ENCODE measurements around the gene SH3RF2.

The SH3RF2 gene

GRCh38 chr5:145971701-145972100 lies 35.3 kb downstream of the SH3RF2 start:
- Mint-ChIP-seq H3K36me3 (no peaks in the 10 kb centered on the region), H3K27me3 (peaks cover 3% of the 10 kb centered on the region), H3K4me3 (no peak overlapping the region), H3K4me1 (ENCODE audit: low read depth) (no peaks in the 10 kb centered on the region), H3K9me3 (ENCODE audit: low read depth) (no peaks in the 10 kb centered on the region), H3K27ac (no peak overlapping the region)

- no peaks in the 10 kb centered on the region for H3K4me1 Mint-ChIP-seq (ENCODE audit: low read depth)
- H3K27me3 Mint-ChIP-seq: peaks cover 2% of the 10 kb centered on the region
- H3K27ac Mint-ChIP-seq: no peak overlapping the region
- H3K9me3 Mint-ChIP-seq (ENCODE audit: low read depth): no peaks in the 10 kb centered on the region
- no peaks in the 10 kb centered on the region for H3K36me3 Mint-ChIP-seq
- H3K4me3 Mint-ChIP-seq: no peak overlapping the region
Measured at GRCh38 chr5:145975001-145975360, 38.6 kb downstream of the SH3RF2 start.

DNA sequence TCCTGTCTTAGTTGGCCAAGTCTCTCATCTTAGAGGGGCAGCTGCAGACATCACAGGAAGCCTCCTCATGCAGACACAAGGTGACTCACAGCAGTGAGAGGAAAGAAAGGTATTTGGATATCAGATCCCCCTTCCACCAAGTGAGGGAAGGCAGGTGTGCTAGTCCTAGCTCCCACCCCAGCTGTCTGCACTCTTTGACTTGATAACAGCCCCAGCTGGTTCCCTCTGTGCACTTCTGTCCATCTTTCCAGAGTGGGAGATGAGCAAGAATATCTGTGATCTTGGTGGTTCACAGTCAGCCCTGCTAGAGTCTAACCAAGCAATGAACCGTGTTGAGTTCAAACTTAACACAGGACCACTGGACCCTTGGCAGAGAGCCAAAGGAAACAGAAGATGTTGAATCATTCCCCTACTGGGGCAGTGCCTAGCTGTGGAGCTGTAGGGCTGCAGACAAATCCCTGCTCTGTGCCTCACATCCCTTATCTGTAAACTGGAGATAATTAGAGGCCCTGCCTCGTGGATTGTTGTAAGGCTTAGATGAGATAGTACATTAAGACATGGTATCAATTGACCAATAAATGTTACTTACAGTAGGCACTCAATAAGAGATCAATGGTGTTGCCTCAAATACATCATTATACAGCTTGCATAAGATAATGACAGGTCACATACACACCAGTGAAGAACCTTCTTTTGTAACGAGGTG lies 39.1 kb downstream of the SH3RF2 start:
- H3K36me3 Mint-ChIP-seq: no peaks in the 10 kb centered on the region
- H3K27ac Mint-ChIP-seq: no peak overlapping the region
- no peaks in the 10 kb centered on the region for H3K9me3 Mint-ChIP-seq (ENCODE audit: low read depth)
- H3K4me1 Mint-ChIP-seq (ENCODE audit: low read depth): no peaks in the 10 kb centered on the region
- H3K4me3 Mint-ChIP-seq: no peak overlapping the region
- peaks cover 2% of the 10 kb centered on the region for H3K27me3 Mint-ChIP-seq

DNA sequence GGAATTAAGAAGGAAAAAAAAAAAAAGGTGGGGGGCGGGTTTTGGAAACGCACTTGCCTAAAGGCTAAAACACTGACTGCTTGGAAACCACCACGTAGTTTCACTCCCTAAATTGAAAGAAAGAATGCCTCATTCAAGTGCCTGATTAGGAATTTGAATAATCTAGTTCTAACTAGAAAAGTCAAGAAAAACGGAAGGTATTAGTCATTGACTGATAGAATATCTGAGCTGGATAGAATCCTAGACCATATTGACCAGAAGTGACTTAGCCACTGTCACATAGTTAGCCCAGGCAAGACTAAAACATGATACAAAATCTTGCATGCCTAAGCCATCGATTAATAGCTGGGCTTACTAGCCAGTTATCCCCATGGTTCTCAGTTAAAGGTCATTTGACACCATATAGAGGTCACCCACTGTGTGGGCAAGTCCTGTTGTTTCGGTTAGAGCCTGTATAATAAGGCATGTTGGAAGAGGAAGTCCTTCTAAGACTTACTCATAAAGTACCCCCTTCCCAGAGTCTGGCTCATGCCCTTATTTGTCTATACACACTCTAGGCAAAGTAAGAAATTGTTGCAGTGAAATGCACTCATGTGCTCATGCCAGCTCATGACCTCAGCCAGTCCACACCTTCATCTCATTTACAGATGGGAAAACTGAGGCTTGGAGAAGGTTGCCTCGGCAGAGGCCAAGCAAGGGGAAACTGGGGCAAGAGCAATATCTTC lies 40.2 kb downstream of the SH3RF2 start:
- no peak overlapping the region for H3K4me3 Mint-ChIP-seq
- no peak overlapping the region for H3K27ac Mint-ChIP-seq
- no peaks in the 10 kb centered on the region for H3K9me3 Mint-ChIP-seq (ENCODE audit: low read depth)
- H3K36me3 Mint-ChIP-seq: no peaks in the 10 kb centered on the region
- peaks cover 2% of the 10 kb centered on the region for H3K27me3 Mint-ChIP-seq
- no peaks in the 10 kb centered on the region for H3K4me1 Mint-ChIP-seq (ENCODE audit: low read depth)

DNA sequence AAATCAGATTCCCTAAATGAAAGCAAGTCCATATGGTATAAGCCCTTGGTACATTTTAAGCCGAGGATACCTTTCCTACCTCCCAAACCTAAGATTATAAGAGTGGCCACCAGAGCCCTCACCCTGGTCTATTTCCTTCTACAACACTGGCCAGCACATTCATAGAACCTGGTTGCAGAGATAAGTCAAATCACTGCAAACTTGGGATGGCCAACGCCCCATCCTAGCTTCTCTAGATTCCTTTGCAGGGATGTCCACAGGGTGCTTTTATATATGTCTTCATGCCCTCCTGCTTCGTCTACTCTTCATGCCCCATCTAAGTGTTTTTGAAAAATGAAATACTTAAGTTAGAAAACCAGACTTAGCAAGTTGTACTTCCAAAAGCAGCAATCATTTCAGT lies 41.8 kb downstream of the SH3RF2 start:
- H3K4me1 Mint-ChIP-seq (ENCODE audit: low read depth): no peaks in the 10 kb centered on the region
- no peaks in the 10 kb centered on the region for H3K9me3 Mint-ChIP-seq (ENCODE audit: low read depth)
- H3K27me3 Mint-ChIP-seq: peaks cover 2% of the 10 kb centered on the region
- H3K27ac Mint-ChIP-seq: no peak overlapping the region
- no peak overlapping the region for H3K4me3 Mint-ChIP-seq
- no peaks in the 10 kb centered on the region for H3K36me3 Mint-ChIP-seq

- Mint-ChIP-seq H3K4me3 (no peak overlapping the region), H3K36me3 (no peaks in the 10 kb centered on the region), H3K27me3 (no peaks in the 10 kb centered on the region), H3K27ac (no peak overlapping the region), H3K4me1 (ENCODE audit: low read depth) (no peaks in the 10 kb centered on the region), H3K9me3 (ENCODE audit: low read depth) (no peaks in the 10 kb centered on the region)
Measured at GRCh38 chr5:145978708-145979107, 42.3 kb downstream of the SH3RF2 start.

DNA sequence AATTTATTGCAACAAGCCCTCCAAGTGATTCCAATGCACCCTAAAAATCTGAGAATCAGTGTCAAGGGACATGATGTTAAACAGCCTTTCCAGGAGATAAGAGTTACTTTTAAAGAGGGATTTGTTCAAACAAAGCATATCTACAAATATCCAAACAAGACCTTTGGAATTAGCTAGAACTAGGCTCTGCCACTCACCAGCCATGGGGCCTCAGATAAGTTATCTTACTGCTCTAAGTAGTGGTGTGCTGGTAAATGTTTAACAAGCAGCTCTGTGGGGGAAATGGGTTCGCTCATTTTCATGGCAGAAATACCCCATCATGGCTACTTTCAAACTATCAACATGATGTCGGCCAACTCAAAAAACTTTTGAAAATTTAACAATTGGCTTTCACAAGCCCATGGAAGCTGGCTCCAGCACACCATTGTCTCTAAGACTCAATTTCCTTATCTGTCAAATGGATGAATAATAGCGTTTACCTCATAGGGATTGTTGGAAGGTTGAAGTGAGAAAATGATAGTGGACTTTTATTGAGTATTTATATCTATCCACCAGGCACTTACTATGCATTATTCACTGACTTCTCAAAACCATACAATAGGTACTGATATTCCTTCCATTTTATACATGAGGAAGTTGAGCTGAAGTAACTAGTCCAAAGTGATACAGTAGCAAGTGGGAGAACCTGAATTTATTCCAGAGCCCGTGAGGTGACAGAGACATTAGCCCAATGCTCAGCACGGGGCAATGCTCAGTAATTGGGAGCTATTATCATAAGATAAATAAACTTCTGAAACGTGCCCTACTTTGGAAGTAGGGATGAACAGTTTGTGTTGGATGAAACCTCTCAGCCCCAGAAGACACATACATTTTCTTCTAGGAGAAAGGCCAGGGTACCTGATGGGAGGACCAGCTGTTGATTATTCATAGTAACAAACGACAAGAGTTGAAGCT lies 43.2 kb downstream of the SH3RF2 start:
- Mint-ChIP-seq H3K27me3 (no peaks in the 10 kb centered on the region), H3K9me3 (ENCODE audit: low read depth) (no peaks in the 10 kb centered on the region), H3K4me1 (ENCODE audit: low read depth) (no peaks in the 10 kb centered on the region), H3K27ac (no peak overlapping the region), H3K4me3 (no peak overlapping the region), H3K36me3 (no peaks in the 10 kb centered on the region)

GRCh38 chr5:145980259-145980658 lies 43.9 kb downstream of the SH3RF2 start:
- Mint-ChIP-seq H3K4me3 (no peak overlapping the region), H3K9me3 (ENCODE audit: low read depth) (no peaks in the 10 kb centered on the region), H3K36me3 (no peaks in the 10 kb centered on the region), H3K4me1 (ENCODE audit: low read depth) (no peaks in the 10 kb centered on the region), H3K27ac (no peak overlapping the region), H3K27me3 (no peaks in the 10 kb centered on the region)

- Mint-ChIP-seq H3K27me3 (no peaks in the 10 kb centered on the region), H3K4me1 (ENCODE audit: low read depth) (no peaks in the 10 kb centered on the region), H3K36me3 (no peaks in the 10 kb centered on the region), H3K27ac (no peak overlapping the region), H3K9me3 (ENCODE audit: low read depth) (no peaks in the 10 kb centered on the region), H3K4me3 (no peak overlapping the region)
Measured at GRCh38 chr5:145980718-145981117, 44.3 kb downstream of the SH3RF2 start.

- H3K27me3 Mint-ChIP-seq: no peaks in the 10 kb centered on the region
- H3K9me3 Mint-ChIP-seq (ENCODE audit: low read depth): no peaks in the 10 kb centered on the region
- H3K4me1 Mint-ChIP-seq (ENCODE audit: low read depth): no peaks in the 10 kb centered on the region
- no peak overlapping the region for H3K27ac Mint-ChIP-seq
- no peaks in the 10 kb centered on the region for H3K36me3 Mint-ChIP-seq
- H3K4me3 Mint-ChIP-seq: no peak overlapping the region
Measured at GRCh38 chr5:145981589-145982571, 45.5 kb downstream of the SH3RF2 start.

DNA sequence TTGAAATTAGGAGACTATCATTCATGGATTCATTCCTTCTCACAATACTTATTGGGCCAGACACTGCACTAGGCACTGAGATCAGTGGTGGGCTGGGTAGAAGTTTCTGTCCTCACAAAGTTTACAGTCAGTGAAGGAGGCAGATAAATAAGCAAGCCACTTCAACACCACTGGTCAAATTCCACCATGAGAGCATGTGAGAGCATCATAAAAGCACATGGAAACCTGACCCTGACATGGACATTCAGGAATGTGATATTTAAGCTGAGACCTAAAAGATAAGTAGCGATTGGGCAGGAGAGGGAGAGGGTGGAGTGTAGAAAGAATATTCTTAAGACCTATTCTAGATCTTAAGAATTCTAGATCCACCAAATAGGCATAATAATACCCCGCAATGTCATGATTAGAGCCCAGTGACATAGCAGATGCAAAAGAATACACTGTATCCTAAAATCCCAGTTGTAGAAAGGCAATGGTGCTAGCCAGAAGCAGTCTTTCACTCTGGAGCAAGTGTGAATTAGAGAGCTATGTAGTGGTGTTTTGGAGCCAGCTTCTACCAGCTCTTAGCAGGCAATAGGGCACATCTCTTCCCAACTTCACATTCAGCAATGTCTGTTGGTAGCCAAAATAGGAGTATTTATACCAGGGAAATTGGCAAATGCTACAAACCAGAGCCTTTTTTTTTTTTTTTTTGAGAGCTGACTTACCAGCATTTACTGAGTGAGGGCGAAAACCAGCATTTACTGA lies 46.4 kb downstream of the SH3RF2 start:
- H3K4me3 Mint-ChIP-seq: no peak overlapping the region
- no peaks in the 10 kb centered on the region for H3K27me3 Mint-ChIP-seq
- no peaks in the 10 kb centered on the region for H3K36me3 Mint-ChIP-seq
- no peaks in the 10 kb centered on the region for H3K9me3 Mint-ChIP-seq (ENCODE audit: low read depth)
- no peaks in the 10 kb centered on the region for H3K4me1 Mint-ChIP-seq (ENCODE audit: low read depth)
- no peak overlapping the region for H3K27ac Mint-ChIP-seq

- Mint-ChIP-seq H3K27ac (no peak overlapping the region), H3K4me1 (ENCODE audit: low read depth) (no peaks in the 10 kb centered on the region), H3K4me3 (no peak overlapping the region)
Measured at GRCh38 chr5:145983446-145983845, 47.1 kb downstream of the SH3RF2 start.

GRCh38 chr5:145984072-145984471 lies 47.7 kb downstream of the SH3RF2 start:
- H3K27ac Mint-ChIP-seq: no peak overlapping the region
- no peaks in the 10 kb centered on the region for H3K27me3 Mint-ChIP-seq
- no peaks in the 10 kb centered on the region for H3K36me3 Mint-ChIP-seq
- H3K4me3 Mint-ChIP-seq: no peak overlapping the region
- H3K9me3 Mint-ChIP-seq (ENCODE audit: low read depth): no peaks in the 10 kb centered on the region
- no peaks in the 10 kb centered on the region for H3K4me1 Mint-ChIP-seq (ENCODE audit: low read depth)

More at GRCh38 chr5:145983446-145983845, 47.1 kb downstream of the SH3RF2 start:
- Mint-ChIP-seq H3K9me3 (ENCODE audit: low read depth) (no peaks in the 10 kb centered on the region), H3K27me3 (no peaks in the 10 kb centered on the region), H3K36me3 (no peaks in the 10 kb centered on the region)

DNA sequence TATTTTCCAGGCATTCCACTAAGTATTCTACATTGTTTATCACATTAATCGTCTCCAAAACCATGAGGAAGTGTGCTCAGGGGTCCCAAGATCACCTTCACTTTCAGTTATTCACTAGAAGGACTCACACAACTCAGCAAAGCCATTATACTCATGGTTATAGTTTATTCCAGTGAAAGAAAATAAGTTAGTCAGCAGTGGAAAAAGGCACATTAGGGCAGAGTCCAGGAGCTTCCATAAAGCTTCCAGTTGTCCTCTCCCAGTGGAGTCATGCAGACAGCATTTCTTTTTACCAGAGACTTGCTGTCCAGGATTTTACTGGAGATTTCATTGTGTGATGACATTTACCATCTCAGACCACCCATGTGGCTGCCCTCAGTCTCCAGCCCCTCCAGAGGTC lies 51.5 kb downstream of the SH3RF2 start:
- Mint-ChIP-seq H3K9me3 (ENCODE audit: low read depth) (no peaks in the 10 kb centered on the region), H3K4me3 (no peak overlapping the region), H3K36me3 (no peaks in the 10 kb centered on the region), H3K4me1 (ENCODE audit: low read depth) (no peaks in the 10 kb centered on the region), H3K27me3 (no peaks in the 10 kb centered on the region), H3K27ac (no peak overlapping the region)
